H9 (cell line): Measurements from ENCODE around the gene TBC1D5. TPM values are rescaled to one million over a fixed set of nuclear protein-coding genes. Genes with fewer than 3 reads are reported as not detected.

Experiments used
- DNase-seq: peaks from one replicate; pipeline ENCODE4 v3.0.0-alpha.2; 2017
- H2AFZ ChIP-seq: one replicate; pipeline ENCODE4 v1.6.1; 2013; ENCODE audit warnings: mild to moderate bottlenecking, low read length, control low read depth, moderate library complexity
- H2AK5ac ChIP-seq: 2 replicates; pipeline ENCODE4 v1.6.1; 2013; ENCODE audit warnings: low read length, control low read depth, mixed read lengths; ENCODE audit not compliant: insufficient read length
- H2BK120ac ChIP-seq: one replicate; pipeline ENCODE4 v1.6.1; 2013; ENCODE audit warnings: low read depth, mild to moderate bottlenecking, low read length, control low read depth, inconsistent platforms; ENCODE audit not compliant: poor library complexity, severe bottlenecking
- H2BK12ac ChIP-seq: 2 replicates; pipeline ENCODE4 v1.6.1; 2013; ENCODE audit warnings: low read length, control low read depth, mixed read lengths, low read depth; ENCODE audit not compliant: insufficient read length
- H2BK15ac ChIP-seq: 2 replicates; pipeline ENCODE4 v1.6.1; 2013; ENCODE audit warnings: low read depth, low read length, control low read depth
- H2BK20ac ChIP-seq: one replicate; pipeline ENCODE4 v1.6.1; 2013; ENCODE audit warnings: low read depth, mild to moderate bottlenecking, low read length, control low read depth, inconsistent platforms; ENCODE audit not compliant: poor library complexity, severe bottlenecking
- H2BK5ac ChIP-seq: 2 replicates; pipeline ENCODE4 v1.6.1; 2013; ENCODE audit warnings: low read length, control low read depth, mixed read lengths; ENCODE audit not compliant: insufficient read length
- H3K14ac ChIP-seq: 2 replicates; pipeline ENCODE4 v1.6.1; 2013; ENCODE audit warnings: low read length, control low read depth; ENCODE audit not compliant: insufficient read depth
- H3K18ac ChIP-seq: 2 replicates; pipeline ENCODE4 v1.6.1; 2013; ENCODE audit warnings: low read depth, mild to moderate bottlenecking, mixed read lengths, low read length, control low read depth; ENCODE audit not compliant: insufficient read length
- H3K23ac ChIP-seq: 2 replicates; pipeline ENCODE4 v1.6.1; 2013; ENCODE audit warnings: low read length, control low read depth, mixed read lengths, low read depth; ENCODE audit not compliant: insufficient read length
- H3K23me2 ChIP-seq: 2 replicates; pipeline ENCODE4 v1.6.1; 2013; ENCODE audit warnings: low read depth, mild to moderate bottlenecking, mixed read lengths, low read length, control low read depth; ENCODE audit not compliant: insufficient read length, poor library complexity, severe bottlenecking
- H3K27ac ChIP-seq: 2 replicates; pipeline ENCODE4 v1.5.1; 2013; ENCODE audit warnings: low read length, control low read depth, mixed read lengths, low read depth; ENCODE audit not compliant: insufficient read length
- H3K27me3 ChIP-seq: 2 replicates; pipeline ENCODE4 v1.6.1; 2013; ENCODE audit warnings: low read length, control low read depth, inconsistent platforms; ENCODE audit not compliant: insufficient read depth
- H3K4ac ChIP-seq: 2 replicates; pipeline ENCODE4 v1.6.1; 2013; ENCODE audit warnings: low read depth, mild to moderate bottlenecking, control low read depth, inconsistent platforms, low read length, moderate library complexity
- H3K4me1 ChIP-seq: 2 replicates; pipeline ENCODE4 v1.6.1; 2013; ENCODE audit warnings: low read length, control low read depth, inconsistent platforms; ENCODE audit not compliant: insufficient read depth
- H3K4me2 ChIP-seq: 2 replicates; pipeline ENCODE4 v1.6.1; 2013; ENCODE audit warnings: low read length, control low read depth, mixed read lengths; ENCODE audit not compliant: insufficient read length, insufficient read depth
- H3K56ac ChIP-seq: 2 replicates; pipeline ENCODE4 v1.6.1; 2013; ENCODE audit warnings: low read depth, mild to moderate bottlenecking, mixed read lengths, low read length, control low read depth; ENCODE audit not compliant: insufficient read length
- H3K79me1 ChIP-seq: 2 replicates; pipeline ENCODE4 v1.6.1; 2013; ENCODE audit warnings: low read depth, mild to moderate bottlenecking, moderate library complexity, low read length, control low read depth, inconsistent platforms; ENCODE audit not compliant: insufficient read depth, poor library complexity, severe bottlenecking
- H3K79me2 ChIP-seq: 2 replicates; pipeline ENCODE4 v1.6.1; 2013; ENCODE audit warnings: low read length, control low read depth, inconsistent platforms; ENCODE audit not compliant: insufficient read depth
- H3K9ac ChIP-seq: 2 replicates; pipeline ENCODE4 v1.6.1; 2013; ENCODE audit warnings: low read length, control low read depth, mixed read lengths; ENCODE audit not compliant: insufficient read length; ENCODE audit errors: extremely low read depth
- H3K9me3 ChIP-seq: one replicate; pipeline ENCODE4 v1.6.1; 2013; ENCODE audit warnings: low read depth, low read length, inconsistent platforms; ENCODE audit not compliant: control insufficient read depth
- H3T11ph ChIP-seq: one replicate; pipeline ENCODE4 v1.6.1; 2013; ENCODE audit warnings: mild to moderate bottlenecking, low read length, control low read depth, inconsistent platforms
- H4K20me1 ChIP-seq: one replicate; pipeline ENCODE4 v1.6.1; 2013; ENCODE audit not compliant: control insufficient read depth, insufficient read length, insufficient read depth
- H4K5ac ChIP-seq: 2 replicates; pipeline ENCODE4 v1.6.1; 2013; ENCODE audit warnings: low read depth, mild to moderate bottlenecking, mixed read lengths, low read length, control low read depth; ENCODE audit not compliant: insufficient read length
- H4K8ac ChIP-seq: replicated peaks from 2 replicates; pipeline ENCODE4 v1.6.1; 2013; ENCODE audit warnings: low read length, control low read depth, mixed read lengths, low read depth; ENCODE audit not compliant: insufficient read length
- H4K91ac ChIP-seq: 2 replicates; pipeline ENCODE4 v1.6.1; 2013; ENCODE audit warnings: low read depth, mild to moderate bottlenecking, moderate library complexity, mixed read lengths, low read length, control low read depth; ENCODE audit not compliant: insufficient read length
- H3K27ac Mint-ChIP-seq, 3 experiments: 2 replicates in 2 of 3; 3 replicates in 1 of 3; pipeline ENCODE4 v1.8.0; 2020 to 2021; ENCODE audit warnings: mixed read lengths in 3 of 3, mild to moderate bottlenecking in 1 of 3, moderate library complexity in 1 of 3
- H3K27me3 Mint-ChIP-seq: 2 replicates; pipeline ENCODE4 v1.8.0; 2021; ENCODE audit warnings: low read depth, mild to moderate bottlenecking, moderate library complexity, mixed read lengths
- H3K36me3 Mint-ChIP-seq, 3 experiments: 2 replicates in 2 of 3; 3 replicates in 1 of 3; pipeline ENCODE4 v1.8.0; 2020 to 2021; ENCODE audit warnings: low read depth in 3 of 3, mixed read lengths in 3 of 3; ENCODE audit not compliant: insufficient read depth in 1 of 3
- H3K4me1 Mint-ChIP-seq, 2 experiments: 2 replicates each; pipeline ENCODE4 v1.8.0; 2020; ENCODE audit warnings: mixed read lengths in 2 of 2
- H3K4me3 Mint-ChIP-seq, 2 experiments: 2 replicates in 1 of 2; 3 replicates in 1 of 2; pipeline ENCODE4 v1.8.0; 2020 to 2021; ENCODE audit warnings: mild to moderate bottlenecking in 2 of 2, mixed read lengths in 2 of 2, moderate library complexity in 1 of 2
- H3K9me3 Mint-ChIP-seq, 2 experiments: 2 replicates in 1 of 2; 3 replicates in 1 of 2; pipeline ENCODE4 v1.8.0; 2020; ENCODE audit warnings: mild to moderate bottlenecking in 2 of 2, mixed read lengths in 2 of 2, moderate library complexity in 1 of 2
- CTCF ChIP-seq: fragments of 200-600 bp; sonication (generic); conservative IDR thresholded peaks from 3 replicates; pipeline ENCODE4 v1.8.0; 2021; ENCODE audit warnings: antibody characterized with exemption, mild to moderate bottlenecking
- total RNA-seq: library from RNA; stranded (reverse); gene quantifications from 2 replicates; pipeline ENCODE4 v1.2.1, GENCODE V29; 2021

The TBC1D5 gene
- total RNA-seq, 1 experiment from 2014 or later = 25.0 TPM

- Histone ChIP-seq H2BK20ac (no peak overlapping the region), H3K4me1 (no peaks in the 10 kb centered on the region), H3K79me2 (no peaks in the 10 kb centered on the region), H2AFZ (no peak overlapping the region), H4K8ac (no peak overlapping the region), H2BK5ac (no peak overlapping the region), H3K56ac (no peak overlapping the region), H3K23ac (no peak overlapping the region), H4K5ac (no peak overlapping the region), H3K9me3 (no peaks in the 10 kb centered on the region), H3K9ac (no peak overlapping the region), H3K27ac (no peak overlapping the region), H4K20me1 (no peaks in the 10 kb centered on the region), H3K4ac (no peak overlapping the region), H3K27me3 (no peaks in the 10 kb centered on the region), H3T11ph (no peak overlapping the region), H3K14ac (no peak overlapping the region), H3K23me2 (no peaks in the 10 kb centered on the region), H2BK15ac (no peak overlapping the region), H2BK120ac (no peak overlapping the region), H2BK12ac (no peak overlapping the region), H2AK5ac (no peak overlapping the region), H3K18ac (no peak overlapping the region), H4K91ac (no peak overlapping the region), H3K79me1 (no peaks in the 10 kb centered on the region), H3K4me2 (no peak overlapping the region)
- Mint-ChIP-seq H3K36me3 (no peaks in the 10 kb centered on the region), H3K27ac (no peak overlapping the region), H3K4me3 (no peak overlapping the region), H3K27me3 (no peaks in the 10 kb centered on the region), H3K4me1 (no peaks in the 10 kb centered on the region), H3K9me3 (no peaks in the 10 kb centered on the region)
- no peak for TF ChIP-seq CTCF
- DNase-seq = no peak
Measured at GRCh38 chr3:17292556-17292955, 449.9 kb downstream of the TBC1D5 start.
